Fibroblast of mammary gland (primary cell): ENCODE measurements around the gene DHDH.
A peak's percentile ranks its signal among the peaks of the same experiment; 100 is the strongest.
"Not testable (repeated sequence)": the region's sequence is repeated elsewhere in the genome, so short reads cannot be mapped to it uniquely, and the experiment has no call there.

ENCODE experiments used
- DNase-seq: peaks from one replicate; pipeline ENCODE4 v3.0.0-alpha.2; 2010; ENCODE audit warnings: low read depth
- H3K4me3 ChIP-seq: 2 replicates; pipeline ENCODE4 v1.5.1; 2011; ENCODE audit warnings: low read depth, mild to moderate bottlenecking, low read length, moderate library complexity; ENCODE audit not compliant: control insufficient read depth
- CTCF ChIP-seq: conservative IDR thresholded peaks from 2 replicates; pipeline ENCODE4 v1.5.1; 2011; ENCODE audit warnings: low read depth, low read length, inconsistent platforms; ENCODE audit not compliant: control insufficient read depth, insufficient read depth

DHDH gene

GRCh38 chr19:48933382-48933932 lies at the start of gene DHDH:
Gene DHDH, plus strand, starts transcription at chr19:48933699. Its CDS starts 23 bp downstream, at chr19:48933722.
- no peak for TF ChIP-seq CTCF
- H3K4me3 ChIP-seq, result peak within 1 kb of the TSS; percentile 38
- peak; percentile 32 for DNase-seq

GRCh38 chr19:48883726-48884125 lies 49.8 kb upstream of the DHDH start:
- no peak for TF ChIP-seq CTCF
- DNase-seq, result no peak
- no peak overlapping the region for H3K4me3 ChIP-seq

- DNase-seq, result no peak
- TF ChIP-seq CTCF, result no peak
- no peak overlapping the region for H3K4me3 ChIP-seq
Measured at GRCh38 chr19:48887861-48888612, 45.5 kb upstream of the DHDH start.

- DNase-seq, H3K4me3 ChIP-seq: not testable (repeated sequence)
Measured at GRCh38 chr19:48889496-48889895, 44.0 kb upstream of the DHDH start.

GRCh38 chr19:48890551-48890950 lies 42.9 kb upstream of the DHDH start:
- DNase-seq, result no peak
- TF ChIP-seq CTCF, result no peak
- no peak overlapping the region for H3K4me3 ChIP-seq

- no peak for TF ChIP-seq CTCF
- no peak for DNase-seq
- H3K4me3 ChIP-seq, result no peak overlapping the region
Measured at GRCh38 chr19:48895226-48895625, 38.3 kb upstream of the DHDH start.

- DNase-seq, result peak; percentile 43
- no peak for TF ChIP-seq CTCF
- H3K4me3 ChIP-seq, result peak overlapping the region; percentile 33
Measured at GRCh38 chr19:48896191-48896720, 37.2 kb upstream of the DHDH start.
